Heart left ventricle (tissue), 13 donors: Measurements from ENCODE around the gene ZNF521.

Source experiments
- POLR2A ChIP-seq, 2 donors: fragments of 450-650 bp; IDR thresholded peaks; one replicate each; pipeline ENCODE4 v1.6.1; 2017; ENCODE audit warnings: antibody characterized with exemption in 2 of 2, mild to moderate bottlenecking in 2 of 2, moderate library complexity in 2 of 2
- TF ChIP-seq, protein P1 (sequence below), 12 donors: fragments of 200-600 bp; sonication (generic) in 4 of 12; IDR thresholded peaks; one replicate each; pipeline versions ENCODE4 v1.5.0 to v1.8.0; 2018 to 2022; ENCODE audit warnings: antibody characterized with exemption in 12 of 12, mild to moderate bottlenecking in 5 of 12
- donor health status: ischemic (EF 13 %, LVEDD 7.1; RV severe dilation, severe dysfunction).
- donor health status: DM: no; HTN: yes; CAD: no.
- donor health status: DM: no; HTN: no; CAD: no.
- donor health status: ischemic (EF 25% LVEDD 6.9; RV normal size, moderate dysfunction).
- donor health status: ischemic (EF 25% LVEDD 5.7; RV mildly dilated, moderate dysfunction).
- donor health status: ischemic (EF 35%, LVEDD 5.7; RV mildly dilated, moderate dysfunction).
- donor health status: nonischemic (EF 11% LVEDD 7.7; RV severe dilation, severe dysfunction).
- donor health status: DM: yes; HTN: yes; CAD: no.
- donor health status: PGD.
- donor health status: ischemic (EF 29% LVEDD 5.4; RV normal size, mild dysfunction).
- donor health status: nonischemic (EF 23%, LVEDD 6.1; RV moderate dilation, normal function).

DNA sequence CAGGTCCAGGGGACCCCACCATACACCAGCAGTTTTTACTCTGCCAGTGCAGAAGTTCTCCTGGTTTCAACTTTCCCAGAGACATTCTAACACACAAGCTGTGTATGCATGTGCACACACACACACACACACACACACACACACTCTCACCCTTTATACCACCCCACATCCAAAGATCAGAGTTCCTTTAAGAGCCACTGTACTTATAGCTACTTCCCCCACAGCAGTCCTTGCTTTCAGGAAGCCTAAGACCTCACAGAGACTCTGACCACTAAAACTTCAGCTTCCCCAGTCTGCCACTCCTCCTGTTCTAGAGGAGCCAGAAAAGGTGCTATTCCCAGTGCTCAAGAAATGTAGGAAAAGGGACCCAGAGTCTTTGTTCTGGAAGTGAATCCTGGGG lies 107.8 kb downstream of the ZNF521 start:
- TF ChIP-seq, protein P1, sequence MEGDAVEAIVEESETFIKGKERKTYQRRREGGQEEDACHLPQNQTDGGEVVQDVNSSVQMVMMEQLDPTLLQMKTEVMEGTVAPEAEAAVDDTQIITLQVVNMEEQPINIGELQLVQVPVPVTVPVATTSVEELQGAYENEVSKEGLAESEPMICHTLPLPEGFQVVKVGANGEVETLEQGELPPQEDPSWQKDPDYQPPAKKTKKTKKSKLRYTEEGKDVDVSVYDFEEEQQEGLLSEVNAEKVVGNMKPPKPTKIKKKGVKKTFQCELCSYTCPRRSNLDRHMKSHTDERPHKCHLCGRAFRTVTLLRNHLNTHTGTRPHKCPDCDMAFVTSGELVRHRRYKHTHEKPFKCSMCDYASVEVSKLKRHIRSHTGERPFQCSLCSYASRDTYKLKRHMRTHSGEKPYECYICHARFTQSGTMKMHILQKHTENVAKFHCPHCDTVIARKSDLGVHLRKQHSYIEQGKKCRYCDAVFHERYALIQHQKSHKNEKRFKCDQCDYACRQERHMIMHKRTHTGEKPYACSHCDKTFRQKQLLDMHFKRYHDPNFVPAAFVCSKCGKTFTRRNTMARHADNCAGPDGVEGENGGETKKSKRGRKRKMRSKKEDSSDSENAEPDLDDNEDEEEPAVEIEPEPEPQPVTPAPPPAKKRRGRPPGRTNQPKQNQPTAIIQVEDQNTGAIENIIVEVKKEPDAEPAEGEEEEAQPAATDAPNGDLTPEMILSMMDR (IDR thresholded peaks at IDR 0.05), result no peak
- no peak for TF ChIP-seq POLR2A (IDR thresholded peaks at IDR 0.05)
